HG02884 (cell line): ENCODE results near the gene GLI3.

Experiments
- ATAC-seq: cut with Tn5 transposase; IDR thresholded peaks from one replicate; pipeline ENCODE4 v1.9.1; 2021; ENCODE audit warnings: mild to moderate bottlenecking, moderate library complexity; ENCODE audit not compliant: unreplicated experiment

The GLI3 gene

DNA sequence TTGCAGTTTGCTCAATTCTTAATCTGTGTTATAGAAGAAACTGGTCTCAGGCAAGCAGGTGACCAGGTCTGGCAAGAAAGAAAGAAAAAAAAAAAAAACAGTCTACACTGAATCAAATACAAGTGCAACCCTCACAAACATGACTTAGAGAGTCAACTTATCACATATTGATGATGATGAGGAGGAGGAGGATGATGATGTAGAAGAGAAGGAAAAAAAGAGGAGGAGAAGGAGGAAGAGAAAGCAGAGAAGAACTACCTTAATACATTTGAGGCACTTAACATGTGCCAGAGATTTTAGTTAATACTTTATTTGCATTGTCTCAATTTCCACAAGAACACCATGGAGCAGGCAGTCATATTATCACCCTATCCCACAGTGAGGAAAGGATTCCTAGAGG, 91.5 kb downstream of the GLI3 start:
- no peak for ATAC-seq

DNA sequence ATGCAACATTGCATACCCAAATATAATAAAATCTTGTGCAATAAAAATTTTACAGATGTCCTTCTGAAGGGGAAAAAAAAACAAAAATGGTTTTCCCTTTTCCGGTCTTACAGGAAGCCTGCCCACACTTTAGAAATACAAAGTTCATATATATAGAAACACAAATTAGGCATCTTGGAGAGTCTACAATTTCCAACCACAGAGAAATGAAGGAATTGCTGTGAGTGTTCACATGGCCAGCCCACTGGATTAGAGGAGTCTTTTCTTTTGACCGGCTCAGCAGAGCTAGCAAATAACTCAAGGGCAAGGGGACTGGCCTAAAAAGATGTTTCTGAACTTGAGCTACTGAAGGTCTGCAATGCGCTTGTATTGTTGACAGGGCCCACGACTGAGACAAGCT, 92.4 kb downstream of the GLI3 start:
- no peak for ATAC-seq

DNA sequence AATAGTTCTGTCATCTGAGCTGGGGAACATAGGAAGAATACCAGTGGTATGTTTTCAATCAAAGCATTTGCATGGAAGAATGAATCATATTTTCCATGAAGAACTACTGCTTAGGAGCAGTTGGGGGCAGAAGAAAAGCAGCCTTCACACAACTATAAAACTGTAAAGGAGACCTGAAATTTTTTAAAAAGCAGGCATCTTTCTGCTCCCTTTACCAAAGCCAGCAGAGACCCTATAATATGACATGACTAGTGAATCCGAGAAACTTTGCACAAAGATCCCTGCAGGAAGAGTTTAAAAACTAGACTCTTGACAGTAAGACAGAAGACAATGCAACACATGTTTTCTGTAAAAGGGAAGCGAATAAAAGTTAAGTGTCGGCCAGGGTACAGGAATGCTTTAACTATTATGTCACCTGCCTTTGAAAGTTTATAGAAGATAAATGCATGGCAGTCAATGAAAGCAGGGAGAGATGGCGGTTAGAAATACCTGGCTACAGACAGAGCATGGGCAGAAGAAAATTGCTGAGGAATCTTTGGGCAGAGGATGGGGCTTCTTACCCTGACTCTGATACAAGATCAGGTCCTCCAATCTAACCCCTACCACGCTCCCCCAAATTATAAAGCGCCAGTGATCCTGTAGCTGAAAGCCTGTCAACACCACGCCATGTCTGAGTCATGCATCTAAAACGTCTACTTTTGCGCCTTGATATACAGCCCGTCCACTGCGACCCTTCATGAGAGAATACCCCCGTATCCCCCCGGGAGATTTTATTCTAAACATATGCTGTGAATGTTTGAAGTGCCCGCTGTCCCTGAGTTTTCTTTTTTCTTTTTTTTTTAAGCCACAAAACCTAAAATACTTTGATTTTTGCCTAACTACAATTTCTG, 93.1 kb downstream of the GLI3 start:
- ATAC-seq, result no peak

DNA sequence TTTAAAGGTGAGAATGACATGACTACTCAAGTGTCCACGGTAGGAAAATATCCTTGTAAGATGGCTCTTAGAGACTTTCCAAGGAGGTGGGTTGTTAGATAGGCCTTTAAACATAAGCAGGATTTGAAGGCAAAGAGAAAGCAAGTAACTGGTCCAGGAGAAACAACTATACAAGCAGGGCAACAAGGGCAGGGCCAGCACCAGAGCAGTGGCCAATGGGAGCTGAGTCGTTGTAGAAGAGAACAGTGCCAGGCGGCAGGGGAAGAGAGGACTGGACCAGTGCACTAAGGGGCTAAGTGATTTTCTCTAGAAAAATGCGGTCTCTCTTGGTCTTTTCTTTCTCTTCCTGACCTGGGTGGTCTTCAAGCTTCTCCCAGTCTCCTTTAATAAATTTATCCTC, 94.9 kb downstream of the GLI3 start:
- ATAC-seq, result no peak

DNA sequence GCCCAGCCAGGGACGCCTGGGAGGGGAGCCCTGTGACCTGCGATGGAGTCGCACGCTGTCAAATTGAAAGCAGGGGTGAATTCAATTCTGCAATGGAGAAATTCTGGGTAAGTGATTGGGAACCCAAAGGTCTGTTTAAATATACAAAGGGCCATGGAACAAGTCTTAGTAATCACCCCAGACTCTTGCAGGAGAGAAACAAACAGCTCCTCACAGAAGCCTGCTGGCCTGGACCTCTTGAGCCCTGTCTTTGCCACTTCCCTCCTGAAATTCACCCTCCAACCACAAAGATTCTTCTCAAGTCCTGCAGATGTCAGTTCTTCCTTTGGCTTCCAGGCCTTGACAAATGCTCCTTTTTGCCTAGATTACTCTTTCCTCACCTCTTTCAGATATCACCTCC, 97.3 kb downstream of the GLI3 start:
- no peak for ATAC-seq

DNA sequence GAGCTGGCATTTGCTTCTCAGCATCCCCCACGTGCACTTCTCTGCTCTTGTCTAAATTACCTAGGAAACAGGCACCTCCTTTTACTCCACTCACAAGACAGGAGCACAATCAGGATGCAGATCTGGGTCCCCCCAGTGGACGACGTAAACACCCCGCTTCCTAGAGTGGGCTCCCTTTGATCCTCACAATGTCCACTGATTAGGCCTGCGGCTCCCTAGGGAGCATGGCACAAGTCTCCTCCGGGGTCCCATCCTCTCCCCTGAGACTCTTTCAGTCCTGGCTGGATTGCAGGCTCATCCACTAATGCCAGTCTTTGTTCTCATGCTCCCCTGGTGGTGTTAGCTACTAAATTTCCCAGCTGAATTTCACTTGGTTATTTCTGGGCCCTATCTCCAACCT, 98.3 kb downstream of the GLI3 start:
- ATAC-seq, result no peak

DNA sequence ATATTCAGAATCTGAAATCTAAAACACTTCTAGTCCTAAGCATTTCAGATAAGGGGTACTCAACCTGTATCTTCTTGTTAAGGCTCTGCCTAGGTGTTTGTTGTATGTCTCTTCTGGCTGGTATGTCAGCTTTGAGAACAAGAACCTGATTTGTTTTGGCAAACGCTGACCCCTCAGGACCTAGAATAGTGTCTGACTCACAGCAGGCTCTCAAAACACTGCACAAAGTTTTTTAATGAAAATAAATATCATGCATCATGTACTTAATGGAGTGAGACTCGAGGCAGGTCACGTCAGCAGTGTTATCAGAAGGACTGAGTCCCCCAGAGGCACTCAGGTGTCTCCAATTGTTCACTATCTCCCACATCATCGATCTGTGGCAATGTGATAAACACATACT, 99.1 kb downstream of the GLI3 start:
- ATAC-seq, result no peak

DNA sequence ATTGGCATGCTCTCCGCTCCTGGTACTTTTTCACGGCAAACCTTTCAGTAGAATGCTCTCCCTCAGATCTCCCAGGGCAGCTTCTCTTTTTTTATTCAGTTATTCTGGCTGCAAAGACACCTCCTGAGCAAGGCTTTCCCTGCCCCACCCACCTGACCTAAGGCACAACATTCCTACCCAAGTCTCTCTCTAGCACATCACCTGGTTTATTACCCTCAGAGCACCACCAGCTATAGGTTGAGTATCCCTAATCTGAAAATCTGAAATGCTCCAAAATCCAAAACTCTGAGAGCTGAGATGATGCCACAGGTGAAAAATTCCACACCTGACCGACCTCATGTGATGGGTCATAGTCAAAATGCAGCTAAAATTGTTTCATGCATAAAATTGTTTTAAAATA, 99.6 kb downstream of the GLI3 start:
- no peak for ATAC-seq

DNA sequence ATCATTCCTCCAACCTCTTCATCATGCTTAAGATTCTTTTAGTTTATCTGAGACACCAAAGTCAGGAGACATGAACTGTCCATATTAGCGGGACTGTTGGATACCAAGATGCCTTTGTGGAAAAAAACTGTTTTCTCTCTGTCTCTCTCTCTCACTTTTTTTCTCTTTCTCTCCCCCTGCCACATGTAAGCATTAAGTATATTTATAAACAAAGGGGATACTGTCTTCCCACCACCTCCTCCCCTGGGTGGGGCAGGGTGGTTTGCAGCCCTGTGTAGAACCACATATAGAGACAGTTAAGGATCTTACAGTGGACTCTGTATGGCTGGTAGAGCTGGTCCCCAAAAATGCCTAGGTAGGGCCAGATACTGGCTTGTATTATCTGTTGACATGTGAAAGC, 101.3 kb downstream of the GLI3 start:
- no peak for ATAC-seq

DNA sequence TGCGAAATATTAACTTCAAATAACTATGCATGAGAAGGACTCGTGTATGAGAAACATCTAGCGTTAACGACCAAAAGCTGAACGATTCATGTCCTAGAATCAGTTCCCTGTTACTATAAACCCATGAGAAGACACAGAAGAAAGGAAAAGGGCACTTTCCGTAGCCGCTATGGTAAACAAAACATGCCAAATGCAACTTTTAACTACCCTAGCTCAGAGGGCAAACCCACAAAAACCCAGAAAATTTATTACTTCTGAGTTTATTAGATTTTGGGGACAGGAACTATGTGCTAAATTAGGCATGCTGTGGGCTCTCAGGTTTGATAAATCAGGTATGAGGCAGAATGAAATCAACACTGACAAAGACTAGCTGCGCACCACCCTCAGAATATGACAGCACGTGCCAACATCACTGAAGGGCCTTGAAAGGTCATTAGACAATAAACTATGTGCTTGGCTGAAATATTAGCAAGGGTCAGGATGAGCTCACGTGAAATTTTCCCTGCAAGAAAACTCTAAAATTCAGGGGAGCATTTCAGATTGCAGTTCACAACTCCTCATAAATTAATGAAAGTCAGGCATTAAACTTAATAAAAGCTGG, 102.6 kb downstream of the GLI3 start:
- no peak for ATAC-seq

DNA sequence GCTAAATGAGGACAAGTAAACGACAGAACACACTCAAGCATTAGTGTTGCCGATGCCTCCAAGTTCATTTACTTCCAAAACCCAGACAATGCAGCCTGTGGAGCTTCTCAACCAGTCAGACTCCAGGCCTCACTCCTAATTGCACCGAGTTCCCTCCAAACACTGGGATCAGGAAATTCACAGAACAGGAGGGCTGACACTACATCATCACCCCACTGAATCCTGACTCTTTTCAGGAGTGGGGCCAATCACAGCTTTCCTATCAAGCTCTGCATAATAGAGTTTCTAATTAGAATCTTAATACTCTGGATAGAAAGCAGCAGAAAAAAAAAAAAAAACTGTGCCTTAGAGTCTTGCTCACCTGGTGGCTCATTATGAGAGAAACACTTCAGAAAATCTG, 103.7 kb downstream of the GLI3 start:
- ATAC-seq, result no peak

DNA sequence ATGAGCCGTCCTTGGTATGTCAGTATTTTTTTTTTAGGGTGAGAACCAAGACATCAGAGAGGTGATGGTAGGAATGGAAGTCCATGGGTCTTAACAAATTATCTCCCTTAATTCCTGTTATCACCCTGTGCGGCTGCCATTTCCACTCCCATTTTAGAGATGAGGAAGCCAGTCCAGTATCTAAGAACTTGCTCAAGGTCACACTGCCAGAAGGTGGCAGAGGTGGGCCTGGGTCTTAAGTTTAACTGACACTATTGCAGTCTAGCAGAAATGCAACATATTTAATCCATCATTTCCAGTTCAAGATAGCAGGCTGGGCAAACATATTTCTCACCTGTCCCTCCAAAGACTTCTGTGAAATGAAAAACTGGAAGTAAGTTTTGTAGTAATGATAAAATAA, 108.3 kb downstream of the GLI3 start:
- no peak for ATAC-seq

DNA sequence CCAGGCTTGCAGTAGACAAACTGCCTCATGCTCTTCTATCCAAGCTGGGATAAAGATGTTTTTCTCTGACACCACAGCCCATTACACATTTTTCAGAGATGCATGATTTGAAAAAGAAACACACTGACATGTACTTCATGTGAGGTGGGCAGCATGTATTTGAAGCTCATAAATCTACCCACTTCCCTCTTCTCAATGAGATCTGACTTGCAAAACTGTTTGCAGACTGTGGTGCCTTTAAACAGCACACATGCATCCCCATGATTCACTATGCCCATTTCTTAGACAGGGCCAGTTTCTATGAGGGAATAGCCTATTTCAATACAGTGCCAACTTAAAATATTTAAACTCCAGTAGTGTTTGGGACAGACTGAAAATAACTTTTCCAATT, 109.8 kb downstream of the GLI3 start:
- no peak for ATAC-seq

DNA sequence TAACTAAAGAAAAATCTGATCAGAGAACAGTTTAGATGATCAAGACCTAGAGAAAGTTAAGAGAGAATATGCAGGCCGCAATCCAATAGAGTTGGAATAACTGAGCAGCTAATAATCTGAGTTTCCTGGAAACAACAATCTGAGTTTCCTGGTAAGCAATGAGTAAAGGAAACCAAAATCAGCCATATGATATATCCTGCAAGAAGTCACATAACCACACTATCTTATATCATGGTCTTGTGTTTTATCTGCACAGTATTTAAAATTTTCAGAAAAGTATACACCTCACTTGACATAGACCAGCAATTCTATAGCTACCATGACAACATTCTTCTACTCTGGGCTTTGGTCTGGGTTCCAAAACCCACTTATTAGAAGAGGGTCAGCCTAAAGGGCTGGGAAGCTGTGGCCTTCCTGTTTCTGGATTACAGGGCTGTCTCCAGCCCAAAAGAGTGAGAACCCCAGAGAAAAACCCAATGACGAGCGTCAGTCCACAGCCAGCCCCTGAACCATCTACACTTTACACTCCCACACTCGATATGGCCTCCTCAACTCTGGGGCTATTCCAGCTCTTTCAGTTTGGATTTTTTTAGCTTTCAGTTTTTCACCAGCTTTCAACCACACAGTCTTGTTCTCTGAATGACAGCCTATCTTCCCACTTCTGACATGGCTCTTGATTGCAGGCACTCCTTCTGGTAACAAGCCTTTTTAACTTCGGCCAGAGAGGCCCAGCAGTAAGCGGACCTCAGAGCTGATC, 110.4 kb downstream of the GLI3 start:
- ATAC-seq, result no peak

DNA sequence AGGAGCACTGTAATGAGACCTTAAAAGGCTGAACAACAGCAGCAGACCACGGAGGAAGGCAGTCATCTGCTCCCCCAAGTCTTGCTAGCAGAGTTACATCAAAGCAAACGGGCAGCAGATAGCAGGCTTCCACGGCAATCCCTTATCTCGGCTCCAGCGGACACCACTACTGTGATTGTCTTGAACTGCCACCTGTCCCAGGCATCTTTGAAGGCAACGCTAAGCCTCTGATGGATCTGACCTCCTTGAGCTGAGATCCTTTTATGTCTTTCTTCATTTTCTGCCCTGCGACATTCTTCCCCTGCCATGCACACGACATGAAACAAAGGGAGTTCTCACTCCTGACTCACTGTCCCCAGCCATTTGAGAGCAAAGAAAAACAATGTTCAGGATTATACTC, 111.7 kb downstream of the GLI3 start:
- no peak for ATAC-seq

DNA sequence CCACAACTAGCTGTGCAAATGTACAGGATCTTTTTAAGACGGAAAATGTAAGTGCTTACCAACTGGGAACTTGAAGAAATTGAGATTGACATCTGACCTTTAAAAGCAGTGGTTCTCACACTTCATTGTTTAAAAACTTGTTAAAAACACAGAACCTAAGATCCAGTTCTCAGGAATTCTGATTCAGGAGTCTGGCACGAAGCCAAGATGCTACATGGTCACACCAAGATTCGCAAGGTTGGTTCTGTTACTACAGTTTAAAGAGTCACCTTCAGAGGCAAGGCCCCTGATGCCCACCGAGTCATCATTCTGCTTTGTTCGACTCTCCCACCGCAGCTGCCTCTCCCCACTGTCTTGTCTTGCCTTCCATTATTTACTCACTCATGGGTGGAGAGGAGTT, 113.3 kb downstream of the GLI3 start:
- no peak for ATAC-seq

DNA sequence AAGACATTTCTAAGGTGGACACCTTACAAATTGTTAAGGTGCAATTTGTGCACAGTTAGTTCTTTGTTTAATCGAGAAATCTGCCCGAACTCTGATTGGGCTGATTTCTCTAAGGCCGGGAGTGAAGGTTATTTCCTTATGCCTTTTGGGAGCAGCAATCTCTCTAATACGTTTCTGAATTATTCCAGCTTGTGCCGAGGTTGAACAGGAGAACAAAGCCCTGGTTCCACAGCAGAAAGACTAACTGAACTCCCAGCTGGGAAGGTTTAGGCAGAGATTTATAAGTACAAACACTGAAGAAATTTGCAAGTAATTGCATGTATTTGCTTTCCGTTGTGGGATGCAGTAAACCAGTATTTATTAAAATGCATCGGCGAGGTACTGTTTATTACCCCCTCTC, 116.8 kb downstream of the GLI3 start:
- no peak for ATAC-seq

DNA sequence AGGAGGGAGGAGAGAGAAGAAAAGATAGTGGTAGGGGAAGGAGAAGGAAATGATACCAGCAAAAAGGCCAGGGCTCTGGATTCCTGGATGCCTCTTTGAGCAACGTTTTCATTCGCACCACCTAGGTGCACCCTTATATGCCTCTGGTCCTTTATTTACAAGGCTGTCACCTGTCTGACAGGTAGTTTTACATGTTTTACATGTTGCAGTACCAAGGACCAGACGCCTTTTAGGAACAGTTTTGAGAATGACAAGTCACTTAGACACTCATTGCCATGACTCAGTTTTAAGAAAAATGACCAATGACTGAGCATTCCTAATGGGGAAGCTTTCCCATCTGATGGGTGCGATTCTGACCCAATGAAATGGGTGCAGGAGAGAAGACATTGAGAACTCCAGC, 119.8 kb downstream of the GLI3 start:
- ATAC-seq, result no peak

DNA sequence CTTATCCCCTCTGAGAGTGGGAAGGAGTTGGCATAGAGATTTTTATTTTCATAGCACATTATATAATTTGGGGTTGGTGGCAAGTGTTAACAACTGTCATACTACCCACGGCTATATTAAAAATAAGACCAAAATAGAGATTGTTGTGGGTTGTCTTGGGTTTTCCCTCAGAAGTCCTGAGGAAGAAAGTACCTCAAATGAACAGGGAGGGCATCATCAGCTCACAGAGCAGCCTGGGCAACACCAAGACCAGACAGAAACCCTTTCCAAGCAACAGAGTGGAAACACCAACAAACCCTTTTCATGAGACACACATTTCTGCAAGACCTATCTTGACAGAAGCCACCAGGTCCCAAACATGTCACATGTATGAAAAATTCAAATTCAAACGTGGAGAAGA, 121.2 kb downstream of the GLI3 start:
- no peak for ATAC-seq

DNA sequence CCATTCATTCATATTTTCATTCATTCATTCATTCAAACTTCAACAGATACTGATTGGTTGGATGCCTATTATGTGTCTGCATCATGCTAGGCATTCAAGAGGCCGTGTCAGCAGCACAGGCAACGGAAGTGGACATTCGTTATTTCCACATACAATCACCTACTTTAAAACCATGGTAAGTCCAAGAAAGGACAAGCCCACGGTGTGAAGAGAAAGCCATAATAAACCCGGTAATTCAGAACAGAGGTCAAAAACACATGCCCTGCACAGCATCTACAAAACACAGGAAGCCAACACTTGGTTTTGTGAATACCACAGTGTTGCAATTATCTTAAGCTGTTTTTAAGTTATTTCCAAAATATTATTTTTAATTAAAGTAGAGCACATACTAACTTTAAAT, 126.7 kb downstream of the GLI3 start:
- no peak for ATAC-seq

DNA sequence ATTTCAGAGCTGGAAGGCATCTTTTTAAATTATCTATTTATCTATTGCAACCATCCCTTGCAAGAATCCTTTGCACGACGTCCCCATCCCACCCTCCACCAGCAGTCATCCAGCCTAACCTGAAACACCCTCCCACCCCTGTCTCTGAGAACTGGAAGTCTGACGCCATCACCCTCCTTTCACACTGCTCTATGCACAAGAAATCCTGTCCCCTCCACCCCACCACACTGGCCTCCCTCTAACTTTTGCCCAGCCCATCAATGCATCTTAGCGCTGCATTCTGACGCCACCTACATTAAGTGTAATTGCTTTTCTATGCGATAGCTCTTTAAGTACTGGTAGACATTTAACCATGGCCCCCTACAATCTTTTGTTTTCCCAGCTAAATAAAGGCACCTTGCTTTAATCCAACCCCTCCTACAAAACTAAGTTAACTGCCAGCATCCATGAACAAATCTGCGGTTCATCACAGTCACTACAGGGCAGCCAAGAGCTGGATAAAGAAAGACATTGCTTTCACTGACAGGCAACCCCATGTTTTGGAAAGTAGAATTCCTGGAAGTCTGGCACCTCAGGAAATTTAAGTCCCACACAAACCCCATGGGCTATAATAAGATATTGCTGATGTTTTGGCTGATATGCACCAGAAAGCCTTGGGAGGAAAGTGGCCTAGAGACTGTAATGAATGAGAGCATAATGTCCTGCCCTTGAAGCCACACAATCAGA, 128.0 kb downstream of the GLI3 start:
- no peak for ATAC-seq
